MM.1S (cell line): ENCODE data around the gene DNAH10.

ENCODE experiments used
- CTCF ChIP-seq: fragments of 300-600 bp; sonication (generic); IDR thresholded peaks from 2 replicates; pipeline ENCODE4 v1.5.1; 2016; ENCODE audit warnings: antibody characterized with exemption, low read length, mixed read lengths
- EZH2 ChIP-seq: fragments of 300-600 bp; sonication (generic); optimal IDR thresholded peaks from 2 replicates; pipeline ENCODE3; 2017; ENCODE audit warnings: low read depth, mild to moderate bottlenecking, antibody characterized with exemption, low read length, mixed read lengths

GRCh38 chr12:123748161-123748560 lies 13.9 kb upstream of the DNAH10 start:
- no peak for TF ChIP-seq CTCF
- no peak for TF ChIP-seq EZH2
